ENCODE results near the gene CNIH2.

DNA sequence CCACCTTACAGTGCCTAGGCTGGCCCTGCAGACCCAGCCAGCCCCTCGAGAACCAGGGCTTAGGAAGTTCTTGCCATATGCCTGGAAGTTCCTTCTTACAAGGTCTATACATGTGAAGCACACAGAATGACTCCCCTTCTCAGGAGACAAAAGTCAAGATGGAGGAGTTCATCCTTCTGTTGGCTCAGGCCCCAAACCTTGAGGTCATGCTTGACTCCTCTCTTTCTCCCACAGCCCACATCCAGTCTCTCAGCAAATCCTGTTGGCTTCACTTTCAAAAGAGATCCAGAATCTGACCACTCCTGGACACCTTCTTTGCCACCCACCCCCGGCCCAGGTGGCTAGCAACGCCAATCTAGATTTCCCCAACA, 40.6 kb downstream of the CNIH2 start:
- no peak for TF ChIP-seq SUZ12 (IDR thresholded peaks at IDR 0.05)
- TF ChIP-seq HDGF (IDR thresholded peaks at IDR 0.05; ENCODE audit: borderline replicate concordance), result no peak
- TF ChIP-seq NFRKB (IDR thresholded peaks at IDR 0.05), result no peak
- TF ChIP-seq FOXA1 (IDR thresholded peaks at IDR 0.05), result no peak
- TF ChIP-seq SP1 (IDR thresholded peaks at IDR 0.05), result no peak
- TF ChIP-seq BHLHE40 (IDR thresholded peaks at IDR 0.05; ENCODE audit: borderline replicate concordance), result no peak
- TF ChIP-seq FOXK2 (IDR thresholded peaks at IDR 0.05), result no peak
- TF ChIP-seq FOXM1 (IDR thresholded peaks at IDR 0.05; ENCODE audit: borderline replicate concordance), result no peak
- TF ChIP-seq, protein P1, sequence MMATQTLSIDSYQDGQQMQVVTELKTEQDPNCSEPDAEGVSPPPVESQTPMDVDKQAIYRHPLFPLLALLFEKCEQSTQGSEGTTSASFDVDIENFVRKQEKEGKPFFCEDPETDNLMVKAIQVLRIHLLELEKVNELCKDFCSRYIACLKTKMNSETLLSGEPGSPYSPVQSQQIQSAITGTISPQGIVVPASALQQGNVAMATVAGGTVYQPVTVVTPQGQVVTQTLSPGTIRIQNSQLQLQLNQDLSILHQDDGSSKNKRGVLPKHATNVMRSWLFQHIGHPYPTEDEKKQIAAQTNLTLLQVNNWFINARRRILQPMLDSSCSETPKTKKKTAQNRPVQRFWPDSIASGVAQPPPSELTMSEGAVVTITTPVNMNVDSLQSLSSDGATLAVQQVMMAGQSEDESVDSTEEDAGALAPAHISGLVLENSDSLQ (IDR thresholded peaks at IDR 0.05), result no peak
- no peak for TF ChIP-seq L3MBTL2 (conservative IDR thresholded peaks at IDR 0.05)
- no peak for TF ChIP-seq ELF4 (IDR thresholded peaks at IDR 0.05)
- no peak for TF ChIP-seq TARDBP (IDR thresholded peaks at IDR 0.05)

Measured in HEK293T (cell line).